ENCODE measurements around the gene KCNJ16.

KCNJ16 gene

DNA sequence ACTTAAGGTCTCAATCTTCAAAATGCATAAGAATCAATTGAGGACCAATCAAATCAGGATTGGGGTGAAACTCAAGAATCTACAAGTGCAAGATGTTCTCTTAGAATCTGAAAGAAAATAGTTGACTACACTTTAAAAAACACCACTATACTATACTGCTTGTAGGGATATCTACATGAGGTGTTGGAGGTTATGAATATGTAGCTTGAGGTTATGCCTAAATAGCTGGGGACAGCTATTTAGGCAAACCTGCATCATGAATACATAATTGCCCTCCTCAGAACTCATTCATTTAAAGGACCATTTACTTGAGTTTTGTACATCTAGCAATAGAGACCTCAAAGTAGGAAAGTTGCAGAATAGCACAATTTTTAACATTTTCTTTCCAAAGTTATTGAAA is 40.1 kb downstream of the KCNJ16 start:
- H3K4me1 Mint-ChIP-seq (ENCODE audit: low read depth) = peaks cover 18% of the 10 kb centered on the region
- H3K27ac Mint-ChIP-seq = no peak overlapping the region
- H3K4me3 Mint-ChIP-seq = no peak overlapping the region
- intact Hi-C loops (cut with micrococcal nuclease) = no loop called here
- H3K36me3 Mint-ChIP-seq (ENCODE audit: low read depth) = no peaks in the 10 kb centered on the region
- no peaks in the 10 kb centered on the region for H3K27me3 Mint-ChIP-seq
- H3K9me3 Mint-ChIP-seq = peaks cover 9% of the 10 kb centered on the region

- Mint-ChIP-seq H3K9me3 (no peaks in the 10 kb centered on the region), H3K36me3 (ENCODE audit: low read depth) (no peaks in the 10 kb centered on the region)
- intact Hi-C loops (cut with micrococcal nuclease) = no loop called here
These were observed 41.9 kb downstream of the KCNJ16 start for GRCh38 chr17:70116919-70117318.

DNA sequence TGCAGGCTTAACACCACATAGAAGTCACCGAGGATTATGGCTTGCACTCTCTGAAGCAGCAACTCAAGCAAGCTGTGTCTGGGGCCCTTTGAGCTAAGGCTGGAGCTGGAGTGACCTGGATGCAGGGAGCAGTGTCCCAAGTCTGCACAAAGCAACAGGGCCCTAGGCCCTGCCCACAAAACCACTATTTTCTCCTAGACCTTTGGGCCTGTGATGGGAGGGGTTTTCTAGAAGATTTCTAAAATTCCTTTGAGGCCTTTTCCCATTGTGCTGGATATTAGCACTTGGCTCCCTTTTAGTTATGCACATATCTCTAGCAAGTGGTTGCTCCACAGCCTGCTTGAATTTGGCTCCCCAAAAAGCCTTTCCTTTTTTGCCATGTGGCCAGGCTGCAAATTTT is 44.5 kb downstream of the KCNJ16 start:
- peaks cover 54% of the 10 kb centered on the region for H3K4me1 Mint-ChIP-seq (ENCODE audit: low read depth)
- no peak overlapping the region for H3K27ac Mint-ChIP-seq
- peaks cover 3% of the 10 kb centered on the region for H3K27me3 Mint-ChIP-seq
- H3K9me3 Mint-ChIP-seq = no peaks in the 10 kb centered on the region
- no peak overlapping the region for H3K4me3 Mint-ChIP-seq
- intact Hi-C loops (cut with micrococcal nuclease) = no loop called here
- H3K36me3 Mint-ChIP-seq (ENCODE audit: low read depth) = no peaks in the 10 kb centered on the region

More at GRCh38 chr17:70116919-70117318, 41.9 kb downstream of the KCNJ16 start:
- H3K4me3 Mint-ChIP-seq = no peak overlapping the region
- H3K4me1 Mint-ChIP-seq (ENCODE audit: low read depth) = peaks cover 30% of the 10 kb centered on the region
- peaks cover 3% of the 10 kb centered on the region for H3K27me3 Mint-ChIP-seq
- H3K27ac Mint-ChIP-seq = no peak overlapping the region

- Mint-ChIP-seq H3K9me3 (no peaks in the 10 kb centered on the region), H3K27ac (peak overlapping the region; percentile 3), H3K36me3 (ENCODE audit: low read depth) (no peaks in the 10 kb centered on the region), H3K4me1 (ENCODE audit: low read depth) (peaks cover 59% of the 10 kb centered on the region), H3K4me3 (peak overlapping the region; percentile 8), H3K27me3 (peaks cover 3% of the 10 kb centered on the region)
- intact Hi-C loops (cut with micrococcal nuclease) = no loop called here
These were observed 45.0 kb downstream of the KCNJ16 start for GRCh38 chr17:70119983-70120382.

DNA sequence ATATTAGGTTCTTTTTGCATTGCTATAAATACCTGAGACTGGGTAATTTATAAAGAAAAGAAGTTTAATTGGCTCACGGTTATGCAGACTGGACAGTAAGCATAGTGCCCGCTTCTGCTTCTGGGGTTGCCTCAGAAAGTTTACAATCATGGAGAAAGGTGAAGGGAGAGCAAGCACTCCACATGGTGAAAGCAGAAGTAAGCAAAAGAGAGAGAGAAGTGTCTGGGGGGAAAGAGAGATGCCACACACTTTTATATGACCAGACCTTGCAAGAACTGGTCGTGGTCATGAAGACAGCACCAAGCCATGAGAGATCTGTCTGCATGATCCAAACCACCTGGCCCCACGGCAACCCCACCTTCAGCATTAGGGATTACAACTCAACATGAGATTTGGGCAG is 45.4 kb downstream of the KCNJ16 start:
- no peaks in the 10 kb centered on the region for H3K36me3 Mint-ChIP-seq (ENCODE audit: low read depth)
- H3K9me3 Mint-ChIP-seq = no peaks in the 10 kb centered on the region
- peaks cover 3% of the 10 kb centered on the region for H3K27me3 Mint-ChIP-seq
- peaks cover 59% of the 10 kb centered on the region for H3K4me1 Mint-ChIP-seq (ENCODE audit: low read depth)
- no peak overlapping the region for H3K4me3 Mint-ChIP-seq
- peak overlapping the region; percentile 3 for H3K27ac Mint-ChIP-seq
- intact Hi-C loops (cut with micrococcal nuclease) = no loop called here

DNA sequence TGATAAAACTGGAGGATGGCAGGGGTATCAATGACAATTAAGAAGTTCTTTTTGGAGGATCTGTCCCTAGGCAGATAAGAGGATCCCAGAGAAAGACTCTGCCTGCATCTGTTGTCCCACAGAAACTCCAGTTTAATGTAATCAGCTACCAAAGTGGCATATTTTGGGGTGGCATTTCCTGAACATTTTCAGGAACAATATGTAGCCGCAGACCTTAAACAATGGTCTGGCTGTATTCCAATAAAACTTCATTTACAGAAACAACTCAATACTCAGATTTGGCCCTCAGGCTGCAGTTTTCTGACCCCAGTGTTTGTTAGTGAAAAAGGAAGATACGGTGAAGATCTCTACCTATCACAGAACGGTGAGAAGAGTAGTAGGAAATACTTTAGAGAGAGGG is 46.1 kb downstream of the KCNJ16 start:
- intact Hi-C loops (cut with micrococcal nuclease) = no loop called here
- H3K4me3 Mint-ChIP-seq = no peak overlapping the region
- peaks cover 3% of the 10 kb centered on the region for H3K27me3 Mint-ChIP-seq
- no peaks in the 10 kb centered on the region for H3K9me3 Mint-ChIP-seq
- H3K4me1 Mint-ChIP-seq (ENCODE audit: low read depth) = peaks cover 59% of the 10 kb centered on the region
- H3K36me3 Mint-ChIP-seq (ENCODE audit: low read depth) = no peaks in the 10 kb centered on the region
- H3K27ac Mint-ChIP-seq = no peak overlapping the region

DNA sequence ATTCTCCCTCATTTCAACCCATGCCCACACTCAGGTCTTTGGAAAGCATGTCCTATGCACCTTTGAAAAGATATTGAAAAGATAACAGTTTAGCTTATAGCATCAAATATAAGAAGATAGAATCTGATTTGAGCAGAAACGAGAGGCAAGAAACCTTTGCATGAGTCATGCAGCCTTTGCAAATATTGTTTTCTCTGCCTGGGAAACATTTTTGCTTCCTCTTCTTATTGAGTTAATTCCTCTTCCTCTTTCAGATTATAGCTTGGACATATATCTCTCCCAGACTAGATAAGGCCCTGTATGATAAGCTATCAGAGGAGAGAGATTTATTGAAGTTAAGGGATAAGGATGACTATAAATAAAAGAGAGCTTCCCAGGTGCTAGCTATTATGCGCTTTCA is 48.2 kb downstream of the KCNJ16 start:
- no peak overlapping the region for H3K4me3 Mint-ChIP-seq
- H3K27me3 Mint-ChIP-seq = peaks cover 3% of the 10 kb centered on the region
- peaks cover 59% of the 10 kb centered on the region for H3K4me1 Mint-ChIP-seq (ENCODE audit: low read depth)
- intact Hi-C loops (cut with micrococcal nuclease) = no loop called here
- no peaks in the 10 kb centered on the region for H3K9me3 Mint-ChIP-seq
- H3K36me3 Mint-ChIP-seq (ENCODE audit: low read depth) = no peaks in the 10 kb centered on the region
- H3K27ac Mint-ChIP-seq = no peak overlapping the region

DNA sequence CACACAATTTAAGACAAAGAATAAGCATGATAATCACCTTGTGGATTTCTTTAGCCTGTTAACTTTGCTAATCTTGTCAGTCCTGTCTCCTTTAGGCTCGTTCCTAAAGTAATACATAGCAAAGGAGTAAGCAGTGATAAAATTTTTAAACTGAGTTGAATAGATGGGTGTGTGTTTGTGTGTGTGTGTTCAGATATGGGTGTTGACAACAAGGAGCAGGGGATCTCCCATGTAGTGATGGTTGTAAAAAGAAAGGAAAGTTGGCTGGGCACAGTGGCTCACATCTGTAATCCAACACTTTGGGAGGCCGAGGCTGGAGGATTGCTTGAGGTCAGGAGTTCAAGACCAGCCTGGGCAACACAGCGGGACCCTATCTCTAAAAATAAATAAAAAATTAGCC is 49.7 kb downstream of the KCNJ16 start:
- peaks cover 51% of the 10 kb centered on the region for H3K4me1 Mint-ChIP-seq (ENCODE audit: low read depth)
- intact Hi-C loops (cut with micrococcal nuclease) = no loop called here

GRCh38 chr17:70127221-70127873 is 52.3 kb downstream of the KCNJ16 start:
- H3K4me3 Mint-ChIP-seq = no peak overlapping the region
- peaks cover 2% of the 10 kb centered on the region for H3K27me3 Mint-ChIP-seq
- H3K4me1 Mint-ChIP-seq (ENCODE audit: low read depth) = peaks cover 27% of the 10 kb centered on the region
- intact Hi-C loops (cut with micrococcal nuclease) = no loop called here
- H3K36me3 Mint-ChIP-seq (ENCODE audit: low read depth) = no peaks in the 10 kb centered on the region
- H3K9me3 Mint-ChIP-seq = peaks cover 13% of the 10 kb centered on the region
- H3K27ac Mint-ChIP-seq = no peak overlapping the region

More for the DNA sequence above, 49.7 kb downstream of the KCNJ16 start:
- Mint-ChIP-seq H3K4me3 (no peak overlapping the region), H3K36me3 (ENCODE audit: low read depth) (no peaks in the 10 kb centered on the region), H3K9me3 (peaks cover 8% of the 10 kb centered on the region), H3K27me3 (peaks cover 3% of the 10 kb centered on the region), H3K27ac (no peak overlapping the region)

DNA sequence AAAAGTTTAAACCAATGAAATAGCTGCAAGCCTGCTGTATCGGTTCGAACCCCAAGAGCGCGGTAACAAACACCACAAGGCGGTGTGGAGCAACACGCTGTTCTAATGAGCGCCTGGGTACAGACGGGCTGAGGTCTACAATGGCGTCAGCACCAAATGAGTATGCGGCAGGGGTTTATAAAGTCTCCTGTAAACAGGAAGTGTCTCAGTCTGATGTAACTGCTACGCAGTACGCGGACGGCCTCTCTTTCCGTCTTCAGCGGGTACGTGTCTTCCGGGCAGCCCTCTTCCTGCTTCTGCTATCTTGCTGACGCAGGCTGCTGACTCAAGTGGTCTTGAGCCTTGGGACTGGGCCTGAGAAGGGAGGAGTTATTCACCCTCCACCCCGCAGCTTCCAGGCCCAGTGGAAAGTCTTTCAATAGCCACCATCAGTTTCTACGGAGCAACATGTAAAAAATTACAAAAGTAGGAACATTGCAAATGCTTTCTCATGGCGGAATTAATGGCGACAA is 53.8 kb downstream of the KCNJ16 start:
- peaks cover 12% of the 10 kb centered on the region for H3K4me1 Mint-ChIP-seq (ENCODE audit: low read depth)
- H3K36me3 Mint-ChIP-seq (ENCODE audit: low read depth) = no peaks in the 10 kb centered on the region
- H3K27ac Mint-ChIP-seq = no peak overlapping the region
- H3K4me3 Mint-ChIP-seq = no peak overlapping the region
- peaks cover 2% of the 10 kb centered on the region for H3K27me3 Mint-ChIP-seq
- H3K9me3 Mint-ChIP-seq = peaks cover 16% of the 10 kb centered on the region
- intact Hi-C loops (cut with micrococcal nuclease) = no loop called here

DNA sequence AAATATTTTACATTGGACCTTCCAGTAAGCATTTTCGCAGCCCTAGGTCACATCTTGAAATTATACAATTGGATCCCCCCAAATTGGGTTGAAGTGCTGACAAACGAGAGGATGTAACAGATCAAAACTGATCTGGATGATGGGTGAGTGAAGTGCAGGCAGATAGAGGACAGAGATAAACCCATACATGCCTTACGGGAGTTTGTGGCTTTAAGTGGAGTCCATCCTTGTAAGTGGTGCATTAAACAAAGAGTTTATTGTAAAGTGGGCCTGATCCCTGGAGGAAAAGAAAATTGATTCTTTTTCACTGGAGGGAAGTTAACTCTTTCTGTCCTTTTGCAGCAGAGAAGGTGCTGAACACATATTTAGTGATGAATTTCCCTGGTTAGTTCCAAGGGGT is 55.3 kb downstream of the KCNJ16 start:
- H3K27me3 Mint-ChIP-seq = peaks cover 2% of the 10 kb centered on the region
- H3K27ac Mint-ChIP-seq = no peak overlapping the region
- H3K9me3 Mint-ChIP-seq = peaks cover 16% of the 10 kb centered on the region
- H3K36me3 Mint-ChIP-seq (ENCODE audit: low read depth) = no peaks in the 10 kb centered on the region
- H3K4me3 Mint-ChIP-seq = no peak overlapping the region
- H3K4me1 Mint-ChIP-seq (ENCODE audit: low read depth) = no peaks in the 10 kb centered on the region
- intact Hi-C loops (cut with micrococcal nuclease) = no loop called here

DNA sequence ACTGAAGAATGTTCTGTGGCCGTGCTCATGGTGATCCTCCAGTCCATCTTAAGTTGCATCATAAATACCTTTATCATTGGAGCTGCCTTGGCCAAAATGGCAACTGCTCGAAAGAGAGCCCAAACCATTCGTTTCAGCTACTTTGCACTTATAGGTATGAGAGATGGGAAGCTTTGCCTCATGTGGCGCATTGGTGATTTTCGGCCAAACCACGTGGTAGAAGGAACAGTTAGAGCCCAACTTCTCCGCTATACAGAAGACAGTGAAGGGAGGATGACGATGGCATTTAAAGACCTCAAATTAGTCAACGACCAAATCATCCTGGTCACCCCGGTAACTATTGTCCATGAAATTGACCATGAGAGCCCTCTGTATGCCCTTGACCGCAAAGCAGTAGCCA is 57.5 kb downstream of the KCNJ16 start:
- no peaks in the 10 kb centered on the region for H3K4me1 Mint-ChIP-seq (ENCODE audit: low read depth)
- intact Hi-C loops (cut with micrococcal nuclease) = no loop called here
- no peak overlapping the region for H3K27ac Mint-ChIP-seq
- H3K27me3 Mint-ChIP-seq = peaks cover 2% of the 10 kb centered on the region
- H3K9me3 Mint-ChIP-seq = peaks cover 16% of the 10 kb centered on the region
- no peak overlapping the region for H3K4me3 Mint-ChIP-seq
- no peaks in the 10 kb centered on the region for H3K36me3 Mint-ChIP-seq (ENCODE audit: low read depth)

DNA sequence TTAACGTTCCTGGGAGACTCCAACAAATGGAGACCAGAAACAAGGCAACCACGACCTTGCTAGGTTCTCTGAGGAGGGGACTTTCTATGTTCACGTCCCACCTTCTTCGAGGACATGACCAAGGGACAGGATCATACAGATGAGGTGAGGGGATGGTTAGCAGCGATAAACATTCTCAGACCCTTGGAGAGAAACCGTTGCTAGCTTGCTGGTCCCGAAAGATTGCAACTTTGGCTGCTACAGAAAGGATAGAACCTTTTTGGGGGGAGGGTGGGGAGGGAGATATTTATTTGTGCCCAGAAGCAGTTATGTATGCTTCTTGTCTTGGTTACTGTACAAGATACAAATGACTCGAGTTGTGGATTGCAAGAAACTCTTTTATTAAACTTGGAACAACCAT is 59.0 kb downstream of the KCNJ16 start:
- H3K27me3 Mint-ChIP-seq = peaks cover 2% of the 10 kb centered on the region
- H3K4me1 Mint-ChIP-seq (ENCODE audit: low read depth) = no peaks in the 10 kb centered on the region
- peaks cover 11% of the 10 kb centered on the region for H3K9me3 Mint-ChIP-seq
- no peaks in the 10 kb centered on the region for H3K36me3 Mint-ChIP-seq (ENCODE audit: low read depth)
- H3K27ac Mint-ChIP-seq = no peak overlapping the region
- intact Hi-C loops (cut with micrococcal nuclease) = no loop called here
- H3K4me3 Mint-ChIP-seq = no peak overlapping the region

GRCh38 chr17:70134777-70135176 is 59.8 kb downstream of the KCNJ16 start:
- Mint-ChIP-seq H3K4me3 (no peak overlapping the region), H3K27me3 (peaks cover 4% of the 10 kb centered on the region), H3K9me3 (peaks cover 8% of the 10 kb centered on the region), H3K27ac (no peak overlapping the region), H3K4me1 (ENCODE audit: low read depth) (no peaks in the 10 kb centered on the region), H3K36me3 (ENCODE audit: low read depth) (no peaks in the 10 kb centered on the region)
- intact Hi-C loops (cut with micrococcal nuclease) = no loop called here

DNA sequence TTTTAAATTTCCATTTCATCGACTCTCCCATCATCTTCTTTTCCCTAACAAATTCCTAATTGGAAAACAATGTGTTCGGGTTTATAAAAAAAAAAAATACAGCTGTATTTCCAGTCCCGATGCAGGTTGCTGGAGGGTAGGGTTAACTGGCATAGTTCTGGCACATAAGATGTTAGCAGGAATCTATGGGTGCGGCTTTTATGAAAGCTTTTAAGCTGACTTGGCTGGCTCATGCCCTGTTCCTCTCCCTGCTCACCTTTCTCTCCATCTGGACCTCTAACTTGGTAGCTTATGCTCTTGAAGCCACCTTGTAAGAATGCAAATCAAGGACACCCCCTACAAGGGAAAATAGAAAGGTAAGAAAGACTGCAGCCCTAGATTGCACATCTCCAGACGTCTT is 61.1 kb downstream of the KCNJ16 start:
- H3K4me1 Mint-ChIP-seq (ENCODE audit: low read depth) = no peaks in the 10 kb centered on the region

More for the DNA sequence above, 61.1 kb downstream of the KCNJ16 start:
- Mint-ChIP-seq H3K27me3 (peaks cover 2% of the 10 kb centered on the region), H3K9me3 (peaks cover 8% of the 10 kb centered on the region), H3K27ac (no peak overlapping the region), H3K4me3 (no peak overlapping the region), H3K36me3 (ENCODE audit: low read depth) (no peaks in the 10 kb centered on the region)
- intact Hi-C loops (cut with micrococcal nuclease) = no loop called here
